MG63 (cell line): ENCODE data around the gene GTF2H4. TPM values are rescaled to one million over a fixed set of nuclear protein-coding genes. Genes with fewer than 3 reads are reported as not detected.

Source experiments
- DNase-seq: peaks from one replicate; pipeline ENCODE4 v3.0.0-alpha.2; 2020
- H3K27me3 ChIP-seq: fragments of 250-450 bp; sonication (Bioruptor Pico); 2 replicates; pipeline ENCODE4 v1.5.1; 2020; ENCODE audit warnings: mild to moderate bottlenecking, moderate library complexity
- H3K36me3 ChIP-seq: fragments of 250-450 bp; sonication (Bioruptor Pico); 2 replicates; pipeline ENCODE4 v1.5.1; 2020; ENCODE audit warnings: mild to moderate bottlenecking, moderate library complexity
- H3K4me3 ChIP-seq: fragments of 250-450 bp; sonication (Bioruptor Pico); 2 replicates; pipeline ENCODE4 v1.5.1; 2020; ENCODE audit warnings: mild to moderate bottlenecking, moderate library complexity
- H3K9me3 ChIP-seq: fragments of 250-450 bp; sonication (Bioruptor Pico); 2 replicates; pipeline ENCODE4 v1.5.1; 2020; ENCODE audit warnings: mild to moderate bottlenecking, moderate library complexity
- total RNA-seq: library from RNA; depleted of rRNA; stranded (reverse); fragments of >200 nt; shearing (Covaris generic); gene quantifications from 2 replicates; pipeline ENCODE4 v1.2.3, GENCODE V29; 2014; ENCODE audit warnings: low replicate concordance

The GTF2H4 gene
- total RNA-seq, 1 experiment from 2014 or later, result 26.4 TPM

- Histone ChIP-seq H3K9me3 (no peaks in the 10 kb centered on the region), H3K27me3 (no peaks in the 10 kb centered on the region), H3K4me3 (no peak overlapping the region), H3K36me3 (no peaks in the 10 kb centered on the region)
- DNase-seq, result no peak
Measured at GRCh38 chr6:30879684-30880427, 28.2 kb upstream of the GTF2H4 start.

DNA sequence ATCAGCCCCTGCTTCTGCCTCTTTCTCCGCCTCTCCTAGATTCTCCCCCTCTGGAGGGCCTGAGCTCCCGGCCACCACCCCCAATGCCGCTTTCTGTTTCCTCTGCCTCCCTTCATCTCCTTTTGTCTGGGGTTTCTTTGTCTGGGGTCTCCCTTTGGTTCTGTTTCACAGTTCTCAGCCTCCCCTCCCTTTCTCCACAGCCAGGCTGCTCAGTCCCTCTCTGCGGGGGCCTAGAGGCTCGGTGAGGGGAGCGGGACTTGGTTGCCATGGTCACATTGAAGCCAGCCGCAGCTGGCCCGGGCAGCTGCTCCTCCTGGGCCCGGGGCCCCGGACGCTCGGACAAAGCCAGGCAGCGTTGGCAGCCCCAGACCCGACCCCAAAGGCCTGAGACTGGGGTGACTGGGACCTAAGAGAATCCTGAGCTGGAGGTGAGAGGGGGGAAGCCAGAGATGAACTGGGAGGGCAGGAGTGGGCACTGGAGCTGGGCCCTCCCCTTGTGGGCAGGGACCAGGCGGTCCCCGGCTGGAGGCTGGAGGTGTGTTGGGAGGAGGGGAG is 27.2 kb upstream of the GTF2H4 start:
- H3K9me3 ChIP-seq, result no peaks in the 10 kb centered on the region
- no peaks in the 10 kb centered on the region for H3K27me3 ChIP-seq
- H3K36me3 ChIP-seq, result no peaks in the 10 kb centered on the region
- H3K4me3 ChIP-seq, result no peak overlapping the region
- no peak for DNase-seq

DNA sequence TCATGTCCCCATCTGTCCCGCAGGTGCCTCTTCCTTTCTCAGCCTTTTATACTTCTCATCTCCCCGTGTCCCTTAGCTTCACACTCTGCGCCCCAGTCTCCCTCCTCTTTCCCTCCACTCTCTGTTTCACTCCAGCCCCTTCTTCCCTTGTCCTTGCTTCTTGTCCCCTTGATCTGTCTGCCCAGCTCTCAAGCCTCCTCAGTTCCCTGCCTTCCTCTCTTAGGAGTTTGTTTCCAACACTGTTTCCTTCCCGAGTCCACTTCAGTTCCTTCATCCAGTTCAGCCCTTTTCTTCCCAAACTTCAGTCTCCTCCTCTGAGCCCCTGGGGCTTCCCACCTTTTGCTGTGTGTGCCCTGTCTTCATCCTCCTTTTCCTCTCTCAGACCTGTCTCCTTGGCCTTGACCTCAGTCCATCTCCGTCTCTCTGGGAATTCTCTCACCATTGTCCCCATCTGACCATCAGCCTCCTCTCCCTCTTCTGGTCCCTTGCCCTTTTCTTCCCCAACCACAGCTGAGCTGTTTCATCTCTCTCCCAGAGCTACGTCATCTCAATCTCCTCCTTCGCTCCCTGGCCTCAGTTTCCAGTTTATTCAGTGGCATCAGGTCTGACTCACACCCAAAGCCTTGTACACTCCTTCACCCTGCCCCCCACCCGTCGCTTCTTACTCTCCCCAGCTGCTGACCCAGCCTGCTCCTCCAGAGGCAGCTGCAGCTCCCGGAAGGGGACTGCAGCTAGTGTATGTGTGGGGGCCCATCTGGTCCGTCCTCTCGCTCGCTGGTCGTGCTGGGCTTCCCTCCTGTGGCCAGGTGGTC is 26.4 kb upstream of the GTF2H4 start:
- no peak for DNase-seq
- H3K27me3 ChIP-seq, result no peaks in the 10 kb centered on the region
- no peaks in the 10 kb centered on the region for H3K9me3 ChIP-seq
- H3K36me3 ChIP-seq, result no peaks in the 10 kb centered on the region
- no peak overlapping the region for H3K4me3 ChIP-seq

GRCh38 chr6:30882204-30882758 is 25.7 kb upstream of the GTF2H4 start:
- DNase-seq, result no peak
- Histone ChIP-seq H3K27me3 (no peaks in the 10 kb centered on the region), H3K4me3 (no peak overlapping the region), H3K36me3 (no peaks in the 10 kb centered on the region), H3K9me3 (no peaks in the 10 kb centered on the region)

GRCh38 chr6:30882759-30883684 is 25.0 kb upstream of the GTF2H4 start:
- H3K36me3 ChIP-seq, result no peaks in the 10 kb centered on the region
- H3K27me3 ChIP-seq, result no peaks in the 10 kb centered on the region
- H3K9me3 ChIP-seq, result no peaks in the 10 kb centered on the region
- DNase-seq, result no peak
- no peak overlapping the region for H3K4me3 ChIP-seq

GRCh38 chr6:30883685-30884520 is 24.1 kb upstream of the GTF2H4 start, which contains the start of gene DDR1:
Gene DDR1, plus strand, starts transcription at chr6:30884519. Its CDS starts 4,211 bp downstream, at chr6:30888730.
- H3K27me3 ChIP-seq, result no peaks in the 10 kb centered on the region
- peak; percentile 71 for DNase-seq

DNA sequence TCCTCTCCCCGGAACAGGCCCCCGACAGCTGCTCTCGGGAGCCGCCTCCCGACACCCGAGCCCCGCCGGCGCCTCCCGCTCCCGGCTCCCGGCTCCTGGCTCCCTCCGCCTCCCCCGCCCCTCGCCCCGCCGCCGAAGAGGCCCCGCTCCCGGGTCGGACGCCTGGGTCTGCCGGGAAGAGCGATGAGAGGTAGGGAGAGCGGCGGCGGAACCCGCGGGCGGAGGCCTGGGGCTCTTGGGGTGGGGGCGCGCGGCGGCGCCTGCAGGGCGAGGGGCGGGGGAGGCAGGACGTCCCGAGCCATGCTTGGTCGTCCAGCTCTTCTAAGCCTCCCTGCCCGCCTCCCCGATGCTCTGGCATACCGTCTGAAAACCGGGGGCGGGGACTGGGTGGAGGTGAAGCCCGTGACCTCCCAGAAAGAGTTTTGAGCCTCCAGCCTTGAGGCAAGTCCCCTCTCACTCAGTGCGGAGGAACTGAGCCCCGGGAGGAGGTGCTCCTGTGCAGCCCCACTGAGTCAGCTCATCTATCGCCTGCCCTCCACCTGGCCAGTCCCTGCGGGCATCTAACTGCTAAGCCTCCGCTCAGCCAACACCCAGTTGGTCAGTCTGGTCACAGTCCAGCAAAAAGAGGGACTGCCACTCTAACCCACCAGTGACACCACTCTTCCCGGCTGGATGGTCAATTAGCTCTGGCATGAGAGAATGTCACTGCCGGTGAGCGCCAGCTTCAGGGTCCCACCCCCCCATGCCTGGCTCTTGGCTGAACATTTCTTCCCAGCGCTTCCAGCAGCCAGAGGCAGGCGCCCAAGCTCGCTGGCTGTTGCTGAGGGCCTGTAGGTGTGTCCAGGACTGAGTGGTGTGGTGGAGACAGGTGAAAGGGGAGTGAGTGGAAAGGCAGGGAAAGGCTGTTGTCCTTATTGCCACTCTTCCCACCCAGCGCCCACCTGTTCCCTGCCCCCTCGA is 23.2 kb upstream of the GTF2H4 start:
- H3K4me3 ChIP-seq, result peak overlapping the region; percentile 50
- H3K27me3 ChIP-seq, result no peaks in the 10 kb centered on the region
- H3K9me3 ChIP-seq, result no peaks in the 10 kb centered on the region
- DNase-seq, result peak; percentile 50
- H3K36me3 ChIP-seq, result no peaks in the 10 kb centered on the region

More at GRCh38 chr6:30883685-30884520, 24.1 kb upstream of the GTF2H4 start, which contains the start of gene DDR1:
- no peaks in the 10 kb centered on the region for H3K9me3 ChIP-seq
- H3K36me3 ChIP-seq, result no peaks in the 10 kb centered on the region
- H3K4me3 ChIP-seq, result peak within 1 kb of the TSS; percentile 50

DNA sequence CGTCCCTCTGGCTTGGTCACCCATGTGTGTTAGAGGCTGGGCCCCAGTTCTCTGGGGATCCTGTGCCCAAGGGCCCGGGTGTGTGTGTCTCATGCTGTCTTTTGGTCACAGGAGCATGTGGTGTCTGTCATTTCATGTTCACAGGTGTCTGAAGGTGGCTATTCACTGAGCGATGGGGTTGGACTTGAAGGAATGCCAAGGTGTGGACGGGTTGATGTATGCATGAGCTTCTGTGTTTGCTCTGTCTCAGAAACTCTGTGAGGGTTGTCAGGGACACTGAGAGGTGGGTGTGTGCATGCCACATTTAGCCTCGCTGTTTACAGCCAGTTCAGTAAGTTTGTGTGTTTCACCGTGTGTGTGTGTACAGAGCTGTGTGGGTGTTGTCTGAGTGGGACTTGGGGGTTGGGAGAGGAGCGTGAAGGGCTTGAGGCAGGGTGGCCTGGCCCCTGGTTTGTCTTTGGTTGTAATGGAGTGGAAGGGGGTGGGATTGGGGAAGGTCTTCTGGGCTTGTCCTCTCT is 22.5 kb upstream of the GTF2H4 start:
- Histone ChIP-seq H3K27me3 (no peaks in the 10 kb centered on the region), H3K36me3 (no peaks in the 10 kb centered on the region), H3K4me3 (peak overlapping the region; percentile 50), H3K9me3 (no peaks in the 10 kb centered on the region)
- DNase-seq, result no peak

DNA sequence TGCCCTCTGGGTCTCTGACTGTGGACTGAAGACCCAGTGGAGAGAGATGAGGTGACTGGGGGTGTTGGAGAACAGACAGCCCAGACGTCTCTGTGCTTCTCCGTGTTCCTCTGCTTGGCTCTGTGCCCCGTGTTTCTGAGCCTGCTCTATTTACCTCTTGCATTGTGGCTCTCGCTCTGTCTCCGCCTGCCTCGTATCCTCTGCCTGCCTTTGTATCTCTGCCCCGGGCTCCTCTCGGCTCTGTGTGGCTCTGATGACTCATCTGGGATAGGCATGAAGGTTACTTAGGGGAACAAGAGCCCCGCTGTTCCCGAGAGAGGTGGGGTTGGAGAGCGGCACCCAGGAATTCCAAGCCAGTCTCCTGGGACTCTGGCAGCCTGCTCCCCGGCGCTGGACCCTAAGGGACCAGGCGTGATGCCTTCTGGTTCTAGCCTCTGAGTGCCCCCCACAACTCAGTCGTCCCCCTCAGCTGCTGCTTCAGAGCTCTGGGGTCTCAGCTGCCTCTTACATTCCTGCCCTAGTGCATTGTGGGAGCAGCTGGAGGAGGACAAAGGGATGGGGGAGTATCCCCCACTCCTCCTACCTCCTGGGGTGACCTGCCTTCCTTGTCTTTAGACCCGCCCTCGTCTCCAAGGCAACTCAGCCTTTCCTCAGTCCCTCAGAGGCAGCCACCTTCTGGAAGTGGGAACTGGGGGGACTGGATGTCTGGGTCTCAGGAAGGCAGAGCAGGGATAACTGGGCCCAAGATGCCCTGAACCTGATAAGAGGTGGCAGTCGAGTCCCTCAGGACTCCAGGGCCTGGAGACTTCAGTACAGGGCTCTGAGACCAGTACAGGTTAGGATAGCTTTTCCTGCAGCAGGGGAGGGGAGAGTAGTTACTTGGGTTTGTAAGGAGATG is 21.8 kb upstream of the GTF2H4 start:
- no peaks in the 10 kb centered on the region for H3K36me3 ChIP-seq
- H3K4me3 ChIP-seq, result peak overlapping the region; percentile 50
- peak; percentile 55 for DNase-seq
- H3K9me3 ChIP-seq, result no peaks in the 10 kb centered on the region
- no peaks in the 10 kb centered on the region for H3K27me3 ChIP-seq

DNA sequence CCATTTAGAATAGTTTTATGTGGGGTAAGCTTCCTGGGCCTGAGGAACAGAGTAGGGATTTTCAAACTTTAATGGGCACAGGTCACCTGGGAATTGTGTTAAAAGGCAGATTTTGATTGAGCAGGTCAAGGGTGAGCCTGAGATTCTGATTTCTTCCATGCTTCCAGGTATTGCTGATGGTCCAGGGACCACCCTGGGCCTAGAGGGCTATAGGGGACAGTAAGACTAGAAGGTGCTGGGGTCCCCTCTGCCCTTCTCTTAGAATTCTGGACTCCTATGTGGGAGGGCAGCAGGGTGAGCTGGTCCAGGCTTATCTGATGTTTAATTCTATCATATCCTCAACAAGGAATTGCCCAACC is 21.1 kb upstream of the GTF2H4 start:
- H3K4me3 ChIP-seq, result no peak overlapping the region
- no peak for DNase-seq

DNA sequence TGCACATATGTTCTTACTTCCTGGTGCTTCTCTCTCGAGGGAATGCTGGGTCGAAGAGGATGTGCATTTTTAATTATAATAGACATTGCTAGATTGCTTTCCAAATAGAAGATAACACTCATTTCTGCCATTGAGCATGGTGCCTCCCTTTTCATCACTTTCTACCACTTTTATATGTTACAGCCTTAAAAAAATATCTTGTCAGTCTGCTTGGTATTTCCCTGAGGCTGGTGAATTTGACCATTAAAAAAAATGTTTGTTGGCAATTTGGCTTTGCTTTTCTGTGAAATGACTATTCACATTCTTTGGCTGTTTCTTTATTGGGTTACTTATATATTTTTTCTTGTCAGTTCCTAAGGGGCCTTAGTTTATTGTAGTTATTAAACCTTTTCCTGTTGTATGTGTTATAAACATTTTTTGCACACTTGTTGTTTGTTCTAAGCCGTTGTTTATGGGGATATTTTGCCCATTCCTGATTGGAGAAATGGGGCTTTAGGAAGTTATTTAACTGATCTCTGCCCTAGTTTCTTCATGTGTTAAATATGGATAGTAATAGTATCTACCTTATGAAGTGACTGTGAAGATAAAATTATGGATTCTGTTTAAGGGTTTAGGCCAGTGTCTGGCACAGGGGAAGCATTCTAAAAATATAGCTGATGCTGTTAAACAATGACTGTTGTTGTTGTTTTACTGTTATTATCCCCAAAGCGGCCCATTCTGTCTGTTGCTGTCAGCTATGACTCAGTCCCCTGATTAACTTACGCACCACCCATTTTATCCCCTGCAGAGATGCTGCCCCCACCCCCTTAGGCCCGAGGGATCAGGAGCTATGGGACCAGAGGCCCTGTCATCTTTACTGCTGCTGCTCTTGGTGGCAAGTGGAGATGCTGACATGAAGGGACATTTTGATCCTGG is 19.8 kb upstream of the GTF2H4 start:
- Histone ChIP-seq H3K36me3 (no peaks in the 10 kb centered on the region), H3K9me3 (no peaks in the 10 kb centered on the region), H3K4me3 (no peak overlapping the region), H3K27me3 (no peaks in the 10 kb centered on the region)
- DNase-seq, result peak; percentile 35

More for the DNA sequence above, 21.1 kb upstream of the GTF2H4 start:
- Histone ChIP-seq H3K27me3 (no peaks in the 10 kb centered on the region), H3K9me3 (no peaks in the 10 kb centered on the region), H3K36me3 (no peaks in the 10 kb centered on the region)

GRCh38 chr6:30888816-30889495 is 19.1 kb upstream of the GTF2H4 start:
- no peak for DNase-seq
- H3K27me3 ChIP-seq, result no peaks in the 10 kb centered on the region
- H3K4me3 ChIP-seq, result no peak overlapping the region
- H3K9me3 ChIP-seq, result no peaks in the 10 kb centered on the region
- no peaks in the 10 kb centered on the region for H3K36me3 ChIP-seq
